Chondrocyte (in vitro differentiated cells): ENCODE measurements around the gene ITFG1. TPM values are rescaled to one million over a fixed set of nuclear protein-coding genes. Genes with fewer than 3 reads are reported as not detected.

Experiments
- DNase-seq: peaks from one replicate; pipeline ENCODE4 v3.0.0; 2021; ENCODE audit warnings: mixed read lengths, low spot score
- H3K27ac Mint-ChIP-seq: one replicate; pipeline ENCODE4 v1.8.0; 2021; ENCODE audit warnings: mild to moderate bottlenecking, moderate library complexity, mixed read lengths; ENCODE audit not compliant: unreplicated experiment
- H3K27me3 Mint-ChIP-seq: 2 replicates; pipeline ENCODE4 v1.8.0; 2021; ENCODE audit warnings: low read depth, mixed read lengths
- H3K36me3 Mint-ChIP-seq: 2 replicates; pipeline ENCODE4 v1.8.0; 2021; ENCODE audit warnings: low read depth, mixed read lengths
- H3K4me1 Mint-ChIP-seq: 2 replicates; pipeline ENCODE4 v1.8.0; 2021; ENCODE audit warnings: low read depth, mild to moderate bottlenecking, mixed read lengths
- H3K4me3 Mint-ChIP-seq: one replicate; pipeline ENCODE4 v1.8.0; 2021; ENCODE audit warnings: mild to moderate bottlenecking, moderate library complexity, mixed read lengths; ENCODE audit not compliant: unreplicated experiment
- H3K9me3 Mint-ChIP-seq: 2 replicates; pipeline ENCODE4 v1.8.0; 2021; ENCODE audit warnings: low read depth, mixed read lengths
- CTCF ChIP-seq: fragments of 200-600 bp; sonication (generic); IDR thresholded peaks from 2 replicates; pipeline ENCODE4 v1.5.0; 2021; ENCODE audit warnings: antibody characterized with exemption, mild to moderate bottlenecking, moderate library complexity
- total RNA-seq: library from RNA; stranded (reverse); gene quantifications from 3 replicates; pipeline ENCODE4 v1.2.1, GENCODE V29; 2021

ITFG1 gene
- total RNA-seq, 1 donor from 2014 or later = 71.7 TPM

GRCh38 chr16:47431960-47432359 lies 28.9 kb downstream of the ITFG1 start:
- H3K27me3 Mint-ChIP-seq = no peaks in the 10 kb centered on the region
- TF ChIP-seq CTCF = no peak
- peaks cover 4% of the 10 kb centered on the region for H3K9me3 Mint-ChIP-seq
- H3K27ac Mint-ChIP-seq = no peak overlapping the region
- peaks cover 7% of the 10 kb centered on the region for H3K36me3 Mint-ChIP-seq
- H3K4me3 Mint-ChIP-seq = no peak overlapping the region
- DNase-seq = no peak
- H3K4me1 Mint-ChIP-seq = no peaks in the 10 kb centered on the region

- no peaks in the 10 kb centered on the region for H3K27me3 Mint-ChIP-seq
- H3K36me3 Mint-ChIP-seq = peaks cover 24% of the 10 kb centered on the region
- H3K27ac Mint-ChIP-seq = no peak overlapping the region
- H3K9me3 Mint-ChIP-seq = peaks cover 4% of the 10 kb centered on the region
- no peak overlapping the region for H3K4me3 Mint-ChIP-seq
- no peaks in the 10 kb centered on the region for H3K4me1 Mint-ChIP-seq
- no peak for DNase-seq
- no peak for TF ChIP-seq CTCF
Observed at GRCh38 chr16:47426806-47427205, 34.1 kb downstream of the ITFG1 start.

DNA sequence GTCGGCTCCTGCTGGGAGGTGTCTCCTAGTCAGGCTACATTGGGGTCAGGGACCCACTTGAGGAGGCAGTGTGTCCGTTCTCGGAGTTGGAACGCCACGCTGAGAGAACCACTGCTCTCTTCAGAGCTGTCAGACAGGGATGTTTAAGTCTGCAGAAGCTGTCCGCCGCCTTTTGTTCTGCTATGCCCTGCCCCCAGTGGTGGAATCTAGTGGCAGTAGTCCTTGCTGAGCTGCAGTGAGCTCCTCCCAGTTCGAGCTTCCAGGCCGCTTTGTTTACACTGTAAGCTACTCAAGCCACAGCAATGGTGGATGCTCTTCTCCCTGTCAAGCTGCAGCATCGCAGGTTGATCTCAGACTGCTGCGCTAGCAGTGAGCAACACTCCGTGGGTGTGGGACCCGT lies 36.0 kb downstream of the ITFG1 start:
- Mint-ChIP-seq H3K4me3 (no peak overlapping the region), H3K4me1 (no peaks in the 10 kb centered on the region), H3K9me3 (peaks cover 4% of the 10 kb centered on the region), H3K27me3 (no peaks in the 10 kb centered on the region), H3K36me3 (peaks cover 24% of the 10 kb centered on the region), H3K27ac (no peak overlapping the region)
- DNase-seq = no peak
- no peak for TF ChIP-seq CTCF

DNA sequence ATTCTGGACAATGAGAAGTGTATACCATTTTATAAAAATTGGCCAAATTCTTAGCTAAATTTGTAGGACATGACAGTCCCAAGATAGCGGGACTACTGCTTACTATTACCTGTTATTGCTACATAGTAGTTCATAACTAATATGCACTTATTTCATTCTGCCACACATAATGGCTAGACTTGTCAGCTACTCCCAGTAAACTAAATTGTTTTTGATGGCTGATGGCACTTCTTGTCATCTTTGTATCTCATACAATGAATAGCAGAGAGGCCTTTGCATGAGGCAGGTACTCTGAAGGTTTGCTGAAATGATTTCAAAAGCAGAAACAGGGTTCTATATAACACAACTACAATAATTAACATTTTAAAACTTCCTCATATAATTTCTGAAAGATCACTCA lies 44.0 kb downstream of the ITFG1 start:
- Mint-ChIP-seq H3K27ac (no peak overlapping the region), H3K4me1 (peaks cover 18% of the 10 kb centered on the region), H3K9me3 (no peaks in the 10 kb centered on the region), H3K27me3 (no peaks in the 10 kb centered on the region), H3K4me3 (no peak overlapping the region), H3K36me3 (peaks cover 8% of the 10 kb centered on the region)
- TF ChIP-seq CTCF = no peak
- no peak for DNase-seq

GRCh38 chr16:47413041-47413440 lies 47.8 kb downstream of the ITFG1 start:
- H3K27me3 Mint-ChIP-seq = no peaks in the 10 kb centered on the region
- H3K4me3 Mint-ChIP-seq = no peak overlapping the region
- H3K9me3 Mint-ChIP-seq = no peaks in the 10 kb centered on the region
- no peak for TF ChIP-seq CTCF
- peak overlapping the region; percentile 14 for H3K27ac Mint-ChIP-seq
- peaks cover 32% of the 10 kb centered on the region for H3K4me1 Mint-ChIP-seq
- H3K36me3 Mint-ChIP-seq = peaks cover 12% of the 10 kb centered on the region
- DNase-seq = no peak
